HG03039 (cell line): ENCODE results near the gene RGS8.

Experiments
- ATAC-seq: cut with Tn5 transposase; IDR thresholded peaks from one replicate; pipeline ENCODE4 v1.9.1; 2021; ENCODE audit warnings: mild to moderate bottlenecking, moderate library complexity; ENCODE audit not compliant: unreplicated experiment

Gene RGS8, protein sequence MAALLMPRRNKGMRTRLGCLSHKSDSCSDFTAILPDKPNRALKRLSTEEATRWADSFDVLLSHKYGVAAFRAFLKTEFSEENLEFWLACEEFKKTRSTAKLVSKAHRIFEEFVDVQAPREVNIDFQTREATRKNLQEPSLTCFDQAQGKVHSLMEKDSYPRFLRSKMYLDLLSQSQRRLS

DNA sequence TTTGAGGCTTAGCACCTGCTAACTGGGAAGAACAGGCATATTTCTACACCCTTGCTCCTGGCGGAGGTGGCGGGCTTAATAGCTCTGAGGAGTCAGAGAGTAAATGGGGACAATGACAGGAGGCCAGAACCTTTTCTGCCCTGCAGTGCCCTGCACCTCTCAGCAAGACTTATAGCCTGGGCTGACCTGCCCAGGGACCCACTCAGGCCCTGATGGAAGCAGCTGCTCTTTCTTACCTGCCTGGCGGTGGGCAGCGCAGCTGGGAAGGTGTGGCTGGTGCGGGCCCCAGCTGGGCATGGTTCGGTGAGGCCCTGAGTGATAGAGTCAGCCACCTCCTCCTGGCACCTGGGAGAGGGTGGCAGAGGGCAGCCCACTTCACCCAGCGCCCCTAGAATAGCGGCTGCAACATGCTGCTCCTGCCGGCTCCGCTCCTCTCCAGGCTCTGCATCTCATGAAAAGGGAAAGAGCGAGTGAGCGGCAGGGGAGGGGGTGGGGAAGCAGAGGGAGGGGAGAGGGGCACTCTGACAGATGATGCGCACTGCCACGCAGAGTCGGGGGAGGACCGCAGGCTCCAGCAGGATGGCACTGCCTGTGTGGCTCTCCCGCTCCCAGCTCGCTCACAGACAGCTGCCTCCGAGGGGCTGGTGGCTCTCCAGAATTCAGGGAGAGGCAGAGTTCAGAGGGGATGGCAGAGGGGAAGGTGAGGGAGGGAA lies at the start of gene RGS8:
Gene RGS8, minus strand, starts transcription at position 472 of the 713 bp plus-strand sequence. CDS start 14,938 bp downstream, outside the sequence.
- ATAC-seq = no peak

DNA sequence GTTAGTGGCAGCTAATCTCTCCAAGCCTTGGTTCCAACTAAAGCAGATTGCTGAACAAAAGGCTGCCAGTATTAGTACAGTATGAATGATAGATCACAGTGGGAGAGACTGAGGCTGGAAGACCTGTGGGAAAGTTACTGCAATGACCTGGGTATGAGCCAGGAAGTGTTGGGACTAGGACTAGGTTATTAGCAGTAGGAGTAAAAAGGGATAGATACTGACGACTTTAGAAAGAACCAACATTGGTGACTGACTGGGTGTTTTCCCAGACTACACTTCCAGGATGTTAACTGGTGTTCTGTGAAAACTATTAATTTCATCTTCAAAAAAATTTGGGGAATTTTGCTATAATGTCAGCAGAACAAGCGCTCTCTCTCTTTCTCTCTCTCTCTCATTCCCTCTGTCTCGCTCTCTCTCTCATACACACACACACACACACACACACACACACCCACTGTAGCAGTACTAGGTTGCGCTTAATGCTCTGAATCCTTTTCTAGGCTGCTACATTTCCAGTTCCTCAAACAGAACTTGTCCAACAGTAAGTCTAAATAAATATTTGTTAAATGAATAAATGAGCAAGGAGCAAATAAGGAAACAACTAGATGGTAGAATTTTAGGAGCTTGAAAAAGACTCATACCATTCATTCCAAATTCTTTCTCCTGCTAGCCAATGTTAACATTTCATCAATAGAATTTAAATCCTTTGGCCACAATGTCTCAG lies 47.6 kb upstream of the RGS8 start:
- no peak for ATAC-seq

DNA sequence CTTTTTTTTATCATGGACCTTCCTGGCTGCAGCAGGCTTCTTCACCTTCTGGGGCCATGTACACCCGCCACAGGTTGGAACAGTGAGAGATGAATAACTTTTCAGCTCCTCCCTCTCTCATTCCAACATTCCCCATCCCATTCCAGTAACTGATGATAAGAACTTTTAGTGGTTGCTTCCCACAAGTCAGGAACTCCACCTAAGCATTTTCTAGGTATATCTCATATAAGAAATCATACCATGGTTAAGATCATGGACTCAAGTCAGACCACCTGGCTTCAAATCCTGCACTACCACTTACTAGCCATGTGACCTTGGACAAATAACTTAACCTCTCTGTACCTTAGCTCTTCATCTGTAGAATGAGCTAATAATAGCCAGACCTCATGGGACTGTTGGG lies 42.5 kb upstream of the RGS8 start:
- no peak for ATAC-seq

DNA sequence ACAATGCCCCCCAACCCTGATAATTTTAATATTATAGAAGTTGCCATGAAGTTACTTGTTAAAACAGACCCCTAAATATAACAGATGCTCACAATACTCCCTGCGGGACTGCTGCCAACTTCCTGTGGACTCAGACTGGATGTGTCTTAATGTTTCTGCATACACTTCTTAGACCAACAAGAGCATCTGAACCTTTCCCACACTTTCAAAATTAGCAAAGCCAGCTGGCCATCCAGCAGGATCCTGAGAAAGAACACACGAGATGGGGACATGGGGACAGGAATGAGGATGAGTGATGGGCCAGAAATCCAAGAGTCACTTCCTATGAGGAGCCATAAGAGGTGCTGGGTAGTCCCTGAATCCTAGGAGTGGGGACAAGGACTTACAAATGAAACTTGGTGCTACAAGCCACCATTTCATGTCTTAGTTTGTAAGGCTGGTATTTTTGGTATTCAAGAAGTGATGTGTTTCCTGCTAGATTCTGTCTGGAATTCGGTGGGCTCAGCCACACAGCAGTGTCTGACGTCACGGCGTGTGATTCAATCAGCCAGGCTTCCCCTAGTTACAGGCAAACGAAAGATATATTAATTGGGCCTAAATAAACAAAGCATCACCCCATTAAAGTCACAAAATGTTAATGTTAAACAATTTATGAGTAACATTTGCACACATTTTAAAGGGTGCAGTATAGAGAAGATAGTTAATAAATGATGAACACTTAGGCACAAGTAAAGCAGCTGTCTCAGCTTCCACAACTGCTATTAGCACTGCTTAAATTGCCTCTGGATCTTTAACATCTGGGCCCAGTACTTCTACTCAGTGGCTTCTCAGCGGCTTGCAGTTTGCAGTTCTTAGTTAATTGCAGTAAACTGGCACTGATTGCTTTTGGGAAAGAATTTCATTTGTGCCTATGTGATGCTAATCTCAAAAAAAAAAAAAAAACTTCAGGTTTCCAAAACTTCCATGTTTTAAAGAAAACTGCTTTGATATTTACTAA lies 41.2 kb upstream of the RGS8 start:
- ATAC-seq = no peak

DNA sequence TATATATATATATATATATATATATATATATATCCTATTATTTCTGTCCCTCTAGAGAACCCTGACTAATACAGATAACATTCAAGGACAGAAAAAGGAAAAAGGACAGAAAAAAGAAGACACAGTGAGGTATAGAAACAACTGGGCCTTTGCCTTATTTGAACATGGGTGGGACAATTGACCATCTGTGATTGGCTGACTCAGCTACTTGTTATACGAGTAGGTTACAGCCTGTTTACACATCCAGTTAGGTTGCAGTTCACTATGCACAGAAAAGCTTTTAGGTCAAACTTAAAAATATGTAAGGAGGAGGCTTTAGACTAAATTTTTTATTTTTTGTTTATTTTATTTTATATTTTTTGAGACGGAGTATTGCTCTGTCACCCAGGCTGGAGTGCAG lies 39.8 kb upstream of the RGS8 start:
- ATAC-seq = no peak

GRCh38 chr1:182723200-182723599 lies 38.8 kb upstream of the RGS8 start:
- ATAC-seq = no peak

GRCh38 chr1:182721525-182721924 lies 37.1 kb upstream of the RGS8 start:
- no peak for ATAC-seq

GRCh38 chr1:182720463-182720862 lies 36.1 kb upstream of the RGS8 start:
- no peak for ATAC-seq

- ATAC-seq = no peak
Measured at GRCh38 chr1:182719553-182719952, 35.2 kb upstream of the RGS8 start.

DNA sequence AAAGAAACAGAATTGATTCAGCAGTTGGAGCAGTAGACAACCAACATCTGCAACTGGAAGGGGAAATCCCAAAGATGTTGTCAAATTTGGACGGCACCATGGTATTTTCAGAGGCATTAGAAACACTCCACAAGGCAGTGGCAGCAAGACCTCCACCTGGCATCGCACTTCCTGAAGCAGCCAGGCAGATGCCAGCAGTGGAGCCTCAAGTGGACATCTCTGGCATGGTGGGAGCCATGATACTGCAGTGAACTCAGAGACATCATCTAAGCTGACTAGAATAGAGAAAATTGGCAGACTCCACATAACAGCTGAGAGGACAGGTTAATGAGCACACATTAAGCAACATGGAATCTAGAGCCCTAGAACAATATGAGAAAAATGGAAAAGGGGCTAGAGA lies 33.9 kb upstream of the RGS8 start:
- ATAC-seq = no peak

DNA sequence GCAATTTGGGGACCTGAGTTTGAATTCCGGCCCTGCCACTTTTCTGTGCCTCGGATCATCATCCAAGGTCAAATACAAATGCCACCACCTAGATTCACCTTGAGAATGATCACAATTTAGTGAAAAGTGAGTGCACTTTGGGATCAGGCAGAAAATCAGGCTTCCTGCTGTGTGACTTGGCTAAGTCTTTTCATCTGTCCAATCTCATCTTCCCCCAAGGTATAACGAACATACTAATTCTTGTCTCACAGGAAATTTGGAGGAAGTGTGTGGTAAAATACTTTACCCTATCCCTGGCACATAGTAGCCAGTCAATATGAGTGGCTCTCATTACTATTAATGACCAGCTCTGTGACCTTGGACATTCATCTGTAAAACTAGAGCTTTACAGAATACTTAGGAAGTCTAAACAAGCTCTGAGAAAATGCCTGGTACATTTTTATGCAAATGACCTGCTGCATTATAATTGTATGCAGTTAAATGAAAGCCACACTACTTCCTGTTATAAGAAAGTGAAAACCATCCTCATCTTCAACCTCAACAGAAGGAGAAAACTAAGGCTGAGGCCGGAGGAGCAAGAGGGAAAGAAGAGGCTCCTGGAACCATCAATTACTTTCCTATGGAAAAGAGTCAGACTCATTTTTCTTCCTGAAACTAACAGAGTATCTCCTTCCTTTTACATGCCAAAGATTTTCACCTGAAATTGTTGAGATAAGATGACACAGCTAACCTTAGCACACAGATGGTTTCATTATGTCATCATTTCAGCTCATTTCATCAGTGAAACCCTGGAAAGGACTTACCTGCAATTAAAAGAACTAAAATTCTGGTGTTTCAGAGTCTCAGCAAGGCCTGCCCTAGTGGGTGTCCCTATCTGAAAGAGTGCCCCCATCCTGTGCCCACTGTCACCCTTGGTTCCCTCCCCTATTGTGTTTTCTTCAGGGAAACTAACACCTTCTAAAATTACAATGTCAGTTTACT lies 32.6 kb upstream of the RGS8 start:
- ATAC-seq = no peak

- ATAC-seq = no peak
Measured at GRCh38 chr1:182715531-182715930, 31.1 kb upstream of the RGS8 start.

DNA sequence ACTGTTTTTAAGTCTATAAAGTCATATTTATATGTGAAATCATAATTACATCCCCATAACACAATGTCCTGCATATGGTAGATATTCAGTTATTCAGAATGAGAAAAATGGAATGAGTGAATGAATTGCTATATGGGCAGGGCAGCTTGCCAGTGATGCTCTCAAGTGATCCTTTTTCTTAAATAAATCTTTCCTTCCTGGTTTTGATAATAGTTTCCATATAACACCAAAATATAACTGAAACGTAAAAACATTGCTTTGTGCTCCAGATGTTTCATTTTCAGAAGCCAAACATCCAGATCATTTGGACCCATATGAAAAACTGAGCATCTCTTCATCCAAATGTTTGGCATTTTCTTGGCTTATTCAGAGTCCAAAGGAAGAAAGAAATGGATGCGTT lies 30.2 kb upstream of the RGS8 start:
- ATAC-seq = no peak

- ATAC-seq = no peak
Measured at GRCh38 chr1:182713939-182714338, 29.6 kb upstream of the RGS8 start.

- ATAC-seq = no peak
Measured at GRCh38 chr1:182713492-182713891, 29.1 kb upstream of the RGS8 start.

GRCh38 chr1:182709855-182710254 lies 25.5 kb upstream of the RGS8 start:
- no peak for ATAC-seq

DNA sequence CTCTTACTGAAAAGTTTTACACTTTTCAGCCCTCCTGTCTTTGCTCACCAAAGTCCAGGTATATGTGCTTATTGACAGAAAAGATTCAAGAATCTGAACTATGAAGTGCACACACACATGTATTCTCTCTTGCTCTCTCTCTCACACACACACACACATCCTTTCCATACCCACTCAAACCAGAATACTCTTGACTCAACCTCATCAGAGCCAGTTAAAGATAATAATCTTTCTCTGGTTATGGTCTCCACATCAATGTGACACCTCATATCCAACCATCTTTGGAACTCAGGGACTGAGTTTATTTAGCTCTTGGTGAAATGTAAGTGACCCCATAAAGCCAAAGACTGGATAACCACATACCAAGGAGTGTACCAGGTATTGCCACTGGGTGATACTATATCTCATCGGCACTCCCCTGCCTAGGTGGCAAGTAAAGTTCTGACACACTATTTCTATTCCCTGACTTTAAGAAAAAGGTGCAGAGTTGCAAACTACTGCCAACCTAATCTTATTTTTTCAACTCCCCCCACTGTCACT lies 24.9 kb upstream of the RGS8 start:
- no peak for ATAC-seq

DNA sequence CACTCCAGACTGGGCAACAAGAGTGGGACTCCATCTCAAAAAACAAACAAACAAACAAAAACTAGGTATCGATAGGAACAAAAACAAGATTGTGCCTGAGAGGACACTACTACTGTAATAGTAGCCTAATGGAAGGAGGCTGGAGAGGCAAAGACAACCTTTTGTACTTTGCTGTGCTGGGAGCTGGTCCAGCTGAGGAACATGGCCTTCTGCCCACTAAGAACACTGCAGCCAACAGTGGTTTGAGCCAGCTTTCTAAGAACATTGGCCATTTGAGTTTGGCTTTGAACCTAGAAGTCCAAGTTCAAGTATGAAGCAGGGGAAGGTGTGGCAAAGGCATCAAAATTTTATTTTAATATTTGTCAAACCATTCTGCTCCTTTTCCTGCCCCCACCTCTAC lies 22.7 kb upstream of the RGS8 start:
- ATAC-seq = no peak

DNA sequence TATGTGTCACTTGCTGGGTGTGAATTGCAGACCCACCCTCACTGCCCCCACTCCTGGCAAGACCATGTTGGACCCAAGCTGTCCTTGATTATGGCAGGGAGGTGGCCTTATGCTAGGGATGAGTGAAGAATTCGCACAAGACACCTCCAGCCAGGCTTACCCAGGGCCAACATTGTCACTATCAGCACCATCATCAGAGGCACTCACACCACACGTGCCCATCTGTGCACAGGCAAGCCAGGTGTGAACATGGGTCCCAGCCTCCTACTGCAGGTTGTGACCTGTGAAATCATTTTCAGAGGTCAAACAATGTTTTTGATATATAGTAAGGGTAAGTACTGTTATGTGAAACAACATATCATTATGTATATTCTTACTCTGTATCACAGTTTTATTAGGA lies 20.3 kb upstream of the RGS8 start:
- ATAC-seq = no peak

- ATAC-seq = no peak
Measured at GRCh38 chr1:182703539-182703938, 19.2 kb upstream of the RGS8 start.
